Tibial artery (tissue), 4 donors: ENCODE data around the gene KRT7.

ENCODE experiments used
- DNase-seq, 2 donors: peaks; one replicate each; pipeline ENCODE4 v3.0.0-alpha.2; 2019
- H3K27ac ChIP-seq, 2 donors: fragments of 200-600 bp; sonication (generic) in 1 of 2; 1 replicate in 1 of 2; 2 replicates in 1 of 2; pipeline ENCODE4 v1.5.1; 2018 to 2019; ENCODE audit warnings: mild to moderate bottlenecking in 1 of 2
- H3K27me3 ChIP-seq, 2 donors: fragments of 200-600 bp; sonication (generic) in 1 of 2; one replicate each; pipeline versions ENCODE4 v1.5.1 to v1.6.0; 2016 to 2019
- H3K36me3 ChIP-seq, 3 donors: fragments of 200-600 bp; sonication (generic) in 2 of 3; one replicate each; pipeline ENCODE4 v1.5.1; 2016 to 2019; ENCODE audit warnings: mild to moderate bottlenecking in 2 of 3
- H3K4me1 ChIP-seq, 4 donors: fragments of 200-600 bp; sonication (generic) in 2 of 4; 1 replicate in 3 of 4; 2 replicates in 1 of 4; pipeline ENCODE4 v1.5.1; 2016 to 2019
- H3K4me3 ChIP-seq, 2 donors: fragments of 200-600 bp; sonication (generic) in 1 of 2; 1 replicate in 1 of 2; 2 replicates in 1 of 2; pipeline ENCODE4 v1.5.1; 2018 to 2019; ENCODE audit warnings: mild to moderate bottlenecking in 2 of 2
- H3K9me3 ChIP-seq, 3 donors: fragments of 200-600 bp; sonication (generic) in 1 of 3; one replicate each; pipeline ENCODE4 v1.5.1; 2016 to 2019
- CTCF ChIP-seq, 2 experiments: fragments of 200-600 bp in 1 of 2; fragments of 450-650 bp in 1 of 2; IDR thresholded peaks; one replicate each; pipeline ENCODE4 v1.5.1; 2017 to 2019; ENCODE audit warnings: antibody characterized with exemption in 2 of 2, mild to moderate bottlenecking in 1 of 2, moderate library complexity in 1 of 2
- intact Hi-C: fragments of 100-400 bp; cut with DNase I; formaldehyde crosslinking; loops from one replicate; pipeline ENCODE4 v1.15.0; 2023; ENCODE audit warnings: low total_unique reads

Gene KRT7

DNA sequence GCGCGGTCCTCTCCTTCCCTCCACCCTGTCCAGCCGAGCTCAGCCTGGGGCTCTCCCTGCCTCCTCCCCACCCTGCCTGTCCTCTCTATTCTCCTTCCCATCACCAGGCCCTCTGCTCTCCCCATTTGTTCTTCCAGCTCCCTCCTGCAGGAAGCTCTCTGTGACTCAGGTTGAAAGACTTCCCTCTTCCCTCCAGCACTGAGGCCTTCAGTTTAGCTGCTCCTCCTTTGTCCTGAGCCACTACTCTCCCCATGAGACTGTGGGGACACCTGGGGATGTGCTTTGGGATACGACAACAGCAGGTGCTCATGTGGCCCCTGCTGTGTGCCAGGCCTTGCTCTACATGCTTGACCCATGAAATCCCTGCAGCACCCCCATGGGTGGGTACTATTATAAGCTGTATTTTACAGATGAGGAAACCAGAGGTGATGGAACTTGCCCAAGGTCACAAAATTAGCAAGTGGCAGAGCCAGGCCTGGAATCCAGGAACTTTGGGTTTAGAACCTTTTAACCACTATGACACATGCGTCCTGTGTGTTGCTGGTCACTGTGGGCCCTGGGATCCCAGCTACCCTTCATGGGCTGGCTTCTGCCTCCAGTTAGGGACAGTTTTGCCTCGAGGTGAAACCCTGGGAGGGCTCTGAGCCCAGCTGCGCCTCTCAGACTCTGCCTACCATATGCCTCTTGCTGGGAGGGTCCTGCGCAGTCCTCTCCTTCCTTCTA is 46.8 kb upstream of the KRT7 start:
- no peaks in the 10 kb centered on the region for H3K27me3 ChIP-seq
- DNase-seq: no peak
- TF ChIP-seq CTCF (IDR thresholded peaks at IDR 0.05): no peak
- peak overlapping the region; percentile 68 to 72 for H3K27ac ChIP-seq
- intact Hi-C loops: no loop called here
- H3K9me3 ChIP-seq: no peaks in the 10 kb centered on the region
- H3K36me3 ChIP-seq: no peaks in the 10 kb centered on the region
- peaks cover 3 to 74% (median 49%) of the 10 kb centered on the region in 4 donors for H3K4me1 ChIP-seq
- no peak overlapping the region for H3K4me3 ChIP-seq

DNA sequence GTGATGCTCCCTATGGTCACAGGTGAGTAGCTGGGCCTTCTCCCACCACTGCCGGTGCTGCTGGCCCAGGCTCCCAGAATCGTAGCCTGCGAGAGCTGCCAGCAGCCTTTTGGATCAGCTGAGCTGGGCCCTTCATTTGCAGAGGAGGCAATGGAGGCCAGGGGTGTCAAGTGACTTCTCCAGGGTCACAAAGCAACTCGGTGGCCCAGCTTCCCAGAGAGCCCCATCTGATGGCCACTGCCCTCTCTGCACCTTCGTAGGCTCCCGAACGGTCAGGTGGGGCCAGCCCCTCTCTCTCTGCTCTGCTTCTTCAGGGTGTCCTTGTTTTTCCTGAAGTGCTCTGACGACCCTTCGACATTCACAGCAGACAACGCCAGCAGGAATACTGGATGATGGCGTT is 45.8 kb upstream of the KRT7 start:
- Histone ChIP-seq H3K9me3 (no peaks in the 10 kb centered on the region), H3K36me3 (no peaks in the 10 kb centered on the region), H3K27ac (peak overlapping the region; percentile 68 to 72), H3K4me3 (no peak overlapping the region), H3K27me3 (no peaks in the 10 kb centered on the region), H3K4me1 (peaks cover 9 to 83% (median 59%) of the 10 kb centered on the region in 4 donors)
- no peak for TF ChIP-seq CTCF (IDR thresholded peaks at IDR 0.05)
- DNase-seq: no peak
- intact Hi-C loops: no loop called here

DNA sequence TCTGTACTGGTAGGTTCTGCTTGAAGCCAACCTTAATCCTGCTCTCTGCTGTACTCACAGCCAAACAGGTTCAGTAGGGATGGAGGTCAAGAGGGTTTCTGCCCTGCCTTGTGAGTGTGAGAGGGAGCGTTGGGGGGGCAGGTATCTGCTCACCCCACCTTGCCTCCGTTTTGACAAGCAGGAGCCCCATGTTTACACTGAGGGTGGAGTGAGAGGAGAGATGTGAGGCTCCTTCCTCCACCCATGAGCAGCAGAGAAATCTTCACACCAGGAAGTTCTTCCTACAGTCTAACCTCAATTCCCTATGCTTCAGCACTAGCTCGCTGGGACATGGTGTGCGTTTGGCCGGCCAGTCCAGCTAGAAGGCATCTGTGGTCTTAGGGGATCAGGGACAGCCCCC is 45.4 kb upstream of the KRT7 start:
- peaks cover 9 to 88% (median 63%) of the 10 kb centered on the region in 4 donors for H3K4me1 ChIP-seq
- no peak overlapping the region for H3K4me3 ChIP-seq
- peak overlapping the region; percentile 68 to 72 for H3K27ac ChIP-seq
- TF ChIP-seq CTCF (IDR thresholded peaks at IDR 0.05): no peak
- no peaks in the 10 kb centered on the region for H3K36me3 ChIP-seq
- DNase-seq: no peak
- H3K9me3 ChIP-seq: no peaks in the 10 kb centered on the region
- intact Hi-C loops: no loop called here
- H3K27me3 ChIP-seq: no peaks in the 10 kb centered on the region

- intact Hi-C loops: no loop called here
- Histone ChIP-seq H3K9me3 (no peaks in the 10 kb centered on the region), H3K27ac (peak overlapping the region; percentile 68 to 72), H3K36me3 (no peaks in the 10 kb centered on the region), H3K27me3 (no peaks in the 10 kb centered on the region), H3K4me3 (no peak overlapping the region), H3K4me1 (peaks cover 9 to 89% (median 71%) of the 10 kb centered on the region in 4 donors)
- no peak for DNase-seq
- no peak for TF ChIP-seq CTCF (IDR thresholded peaks at IDR 0.05)
Measured at GRCh38 chr12:52188658-52189057, 44.4 kb upstream of the KRT7 start.

GRCh38 chr12:52189376-52190174 is 43.5 kb upstream of the KRT7 start:
- intact Hi-C loops: no loop called here
- no peaks in the 10 kb centered on the region for H3K9me3 ChIP-seq
- peak overlapping the region; percentile 68 to 72 for H3K27ac ChIP-seq
- H3K4me1 ChIP-seq: peaks cover 9 to 92% (median 80%) of the 10 kb centered on the region in 4 donors
- TF ChIP-seq CTCF (IDR thresholded peaks at IDR 0.05): no peak
- H3K27me3 ChIP-seq: no peaks in the 10 kb centered on the region
- no peak overlapping the region for H3K4me3 ChIP-seq
- no peaks in the 10 kb centered on the region for H3K36me3 ChIP-seq
- no peak for DNase-seq
